HepG2 (cell line): ENCODE measurements around the gene MICOS13. TPM values are rescaled to one million over a fixed set of nuclear protein-coding genes. Genes with fewer than 3 reads are reported as not detected.

Experiments
- CENPBD1 ChIP-seq: sonication (generic); formaldehyde crosslinking; IDR thresholded peaks from 2 replicates; pipeline ENCODE4 v1.8.0; 2022; ENCODE audit warnings: missing genetic modification reagents, low read depth, mild to moderate bottlenecking, borderline replicate concordance
- CHD2 ChIP-seq: IDR thresholded peaks from 2 replicates; pipeline ENCODE4 v1.6.1; 2011; ENCODE audit warnings: low read depth, low read length, improper control_type of control experiment
- CREB3 ChIP-seq: sonication (generic); formaldehyde crosslinking; IDR thresholded peaks from 2 replicates; pipeline ENCODE4 v1.5.0; 2020; ENCODE audit warnings: missing genetic modification reagents
- DDIT3 ChIP-seq: sonication (generic); formaldehyde crosslinking; IDR thresholded peaks from 2 replicates; pipeline ENCODE4 v1.4.0; 2020; ENCODE audit warnings: mild to moderate bottlenecking, missing genetic modification reagents
- IRF2 ChIP-seq: IDR thresholded peaks from 2 replicates; pipeline ENCODE4 v1.6.1; 2018; ENCODE audit warnings: missing genetic modification reagents, missing compliant biosample characterization
- JUND ChIP-seq: sonication (generic); formaldehyde crosslinking; IDR thresholded peaks from 2 replicates; pipeline ENCODE4 v1.8.0; 2022; ENCODE audit warnings: mild to moderate bottlenecking, missing genetic modification reagents
- KAT7 ChIP-seq: IDR thresholded peaks from 2 replicates; pipeline ENCODE4 v1.6.1; 2018; ENCODE audit warnings: borderline replicate concordance, missing compliant biosample characterization
- KAT8 ChIP-seq: IDR thresholded peaks from 2 replicates; pipeline ENCODE4 v1.6.1; 2016; ENCODE audit warnings: missing genetic modification reagents, missing compliant biosample characterization
- KLF9 ChIP-seq: IDR thresholded peaks from 2 replicates; pipeline ENCODE4 v1.6.1; 2016; ENCODE audit warnings: low read depth
- MTERF4 ChIP-seq: sonication (generic); formaldehyde crosslinking; IDR thresholded peaks from 2 replicates; pipeline ENCODE4 v1.8.0; 2023; ENCODE audit warnings: mild to moderate bottlenecking, missing genetic modification reagents
- MYC ChIP-seq: sonication (generic); formaldehyde crosslinking; IDR thresholded peaks from 2 replicates; pipeline ENCODE4 v1.9.0; 2021; ENCODE audit warnings: missing genetic modification reagents, borderline replicate concordance
- POLR2A ChIP-seq, 2 experiments: IDR thresholded peaks; 2 replicates each; pipeline ENCODE4 v1.6.1; 2011; ENCODE audit warnings: low read depth in 2 of 2, low read length in 2 of 2, mild to moderate bottlenecking in 1 of 2, moderate library complexity in 1 of 2; ENCODE audit not compliant: insufficient read depth in 1 of 2
- SATB2 ChIP-seq: sonication (generic); formaldehyde crosslinking; IDR thresholded peaks from 2 replicates; pipeline ENCODE4 v1.5.0; 2020; ENCODE audit warnings: missing genetic modification reagents
- SCMH1 ChIP-seq: sonication (generic); formaldehyde crosslinking; IDR thresholded peaks from 2 replicates; pipeline ENCODE4 v1.9.0; 2021; ENCODE audit warnings: missing genetic modification reagents, mild to moderate bottlenecking, borderline replicate concordance
- SNAPC2 ChIP-seq: sonication (generic); formaldehyde crosslinking; IDR thresholded peaks from 2 replicates; pipeline ENCODE4 v1.8.1; 2022; ENCODE audit warnings: mild to moderate bottlenecking, missing genetic modification reagents
- SNRNP70 ChIP-seq: fragments of 200-400 bp; formaldehyde crosslinking; IDR thresholded peaks from 2 replicates; pipeline ENCODE4 v1.6.1; 2017; ENCODE audit warnings: mild to moderate bottlenecking, low read depth, low read length, moderate library complexity
- SOX13 ChIP-seq, 3 experiments: fragments of 450-650 bp in 1 of 3; sonication (generic) in 1 of 3; formaldehyde crosslinking in 1 of 3; IDR thresholded peaks in 2 of 3; conservative IDR thresholded peaks in 1 of 3; 2 replicates each; pipeline versions ENCODE4 v1.5.0 to v1.6.1; 2016 to 2020; ENCODE audit warnings: antibody characterized with exemption in 1 of 3, mild to moderate bottlenecking in 1 of 3, missing compliant biosample characterization in 1 of 3, missing genetic modification reagents in 1 of 3, moderate library complexity in 1 of 3
- SSRP1 ChIP-seq: IDR thresholded peaks from 2 replicates; pipeline ENCODE4 v1.6.1; 2016; ENCODE audit warnings: control low read depth
- TAF15 ChIP-seq: fragments of 200-400 bp; formaldehyde crosslinking; IDR thresholded peaks from one replicate; pipeline ENCODE4 v1.6.1; 2018; ENCODE audit warnings: mild to moderate bottlenecking, low read depth, low read length; ENCODE audit not compliant: poor library complexity, severe bottlenecking
- TEAD3 ChIP-seq: optimal IDR thresholded peaks from 2 replicates; pipeline ENCODE3; 2016; ENCODE audit warnings: borderline replicate concordance
- ZBTB1 ChIP-seq: sonication (generic); formaldehyde crosslinking; IDR thresholded peaks from 2 replicates; pipeline ENCODE4 v1.4.0; 2020; ENCODE audit warnings: missing genetic modification reagents, borderline replicate concordance
- ZMAT5 ChIP-seq: sonication (generic); formaldehyde crosslinking; IDR thresholded peaks from 2 replicates; pipeline ENCODE4 v1.5.0; 2020; ENCODE audit warnings: mild to moderate bottlenecking, low read depth, missing genetic modification reagents, borderline replicate concordance
- ZNF281 ChIP-seq: sonication (generic); formaldehyde crosslinking; IDR thresholded peaks from 2 replicates; pipeline ENCODE4 v1.4.0; 2020; ENCODE audit warnings: missing genetic modification reagents, borderline replicate concordance
- ZNF761 ChIP-seq: sonication (generic); formaldehyde crosslinking; conservative IDR thresholded peaks from 2 replicates; pipeline ENCODE4 v1.4.0; 2020; ENCODE audit warnings: mild to moderate bottlenecking, missing genetic modification reagents
- polyA plus RNA-seq, 8 experiments: library from polyadenylated mRNA; depleted of rRNA in 3 of 8; stranded (reverse) in 7 of 8; unstranded in 1 of 8; fragments of >200 nt; fragmentation: Illumina TruSeq in 4 of 8; extraction: Trizol in 4 of 8; gene quantifications; 2 replicates each; pipeline versions ENCODE4 v1.2.1 to v1.2.3, GENCODE V29; 2011 to 2016; ENCODE audit warnings: low read depth in 4 of 8, missing spikeins in 1 of 8, mixed read lengths in 1 of 8; ENCODE audit not compliant: insufficient read depth in 1 of 8
- total RNA-seq, 5 experiments: library from RNA; depleted of rRNA; stranded (reverse); fragments of >200 nt; fragmentation: Illumina TruSeq; extraction: Trizol; gene quantifications; 2 replicates each; pipeline ENCODE4 v1.2.3, GENCODE V29; 2016; ENCODE audit warnings: low read depth in 1 of 5

The MICOS13 gene
- total and polyA plus RNA-seq, 2 of the 13 experiments (the other 11 are each of a cell fraction or from before 2014, with no cell fraction given), result 28.8 to 35.4 TPM

- no peak; the same call in 1 of the 2 replicates for TF ChIP-seq SOX13 (IDR thresholded peaks at IDR 0.05)
- TF ChIP-seq SOX13 (CRISPR knock-in tag; conservative IDR thresholded peaks at IDR 0.05 in 1 of 2, IDR thresholded peaks at IDR 0.05 in 1 of 2), result no peak
- TF ChIP-seq SNRNP70, result no peak
- peak; percentile 87 for TF ChIP-seq ZNF761 (CRISPR knock-in tag)
- TF ChIP-seq KLF9 (CRISPR knock-in tag), result no peak
- peak; percentile 41; the same call in 1 of the 2 replicates for TF ChIP-seq DDIT3 (CRISPR knock-in tag)
- peak; percentile 69 for TF ChIP-seq TAF15
- no peak for TF ChIP-seq CHD2
- TF ChIP-seq KAT8 (CRISPR knock-in tag), result peak; percentile 94
- TF ChIP-seq ZMAT5 (CRISPR knock-in tag), result no peak
- TF ChIP-seq SCMH1 (CRISPR knock-in tag), result no peak
- TF ChIP-seq JUND (CRISPR knock-in tag), result no peak
- peak; percentile 93 for TF ChIP-seq IRF2 (CRISPR knock-in tag)
- peak; percentile 72 for TF ChIP-seq TEAD3 (CRISPR knock-in tag)
- TF ChIP-seq SNAPC2, result no peak
- TF ChIP-seq ZNF281 (CRISPR knock-in tag), result no peak
- peak; percentile 99 for TF ChIP-seq POLR2A (IDR thresholded peaks at IDR 0.05; ENCODE audit: insufficient read depth in 1 of 2, low read depth in 2 of 2, low read length in 2 of 2)
- TF ChIP-seq SSRP1 (CRISPR knock-in tag), result 0 out of 2 replicates have a peak, but pooled peaks have one; percentile 17
- TF ChIP-seq CREB3, result 0 out of 2 replicates have a peak, but pooled peaks have one; percentile 56
- TF ChIP-seq ZBTB1, result no peak
- peak; percentile 92 for TF ChIP-seq MTERF4 (CRISPR knock-in tag)
- TF ChIP-seq SATB2 (CRISPR knock-in tag), result peak; percentile 57; the same call in 1 of the 2 replicates
- TF ChIP-seq CENPBD1 (CRISPR knock-in tag), result no peak
- TF ChIP-seq KAT7 (CRISPR knock-in tag), result 0 out of 2 replicates have a peak, but pooled peaks have one; percentile 48
- TF ChIP-seq MYC (CRISPR knock-in tag), result peak; percentile 98
These were observed 10.0 kb upstream of the MICOS13 start, which contains the start of gene RPL36 (continued) for GRCh38 chr19:5690125-5690954.
